ENCODE results near the gene RNF208. TPM values are rescaled to one million over a fixed set of nuclear protein-coding genes. Genes with fewer than 3 reads are reported as not detected.

RNF208 gene
- total and polyA plus RNA-seq, 9 of the 15 experiments (the other 6 are each of a cell fraction or from before 2014, with no cell fraction given), result 0.15 to 6.9 (median 0.50) TPM; not detected in 2

- TF ChIP-seq CREB5 (CRISPR knock-in tag; IDR thresholded peaks at IDR 0.05), result no peak
- 0 out of 2 replicates have a peak, but pooled peaks have one; percentile 44 for TF ChIP-seq JUND (IDR thresholded peaks at IDR 0.05; ENCODE audit: borderline replicate concordance, low read depth, low read length)
- TF ChIP-seq JUND (tag; IDR thresholded peaks at IDR 0.05; ENCODE audit: borderline replicate concordance, low read depth, low read length), result no peak
Observed at GRCh38 chr9:137205126-137206069, 16.6 kb downstream of the RNF208 start, which contains the start of the genes NDOR1 and TMEM203 (continued).

DNA sequence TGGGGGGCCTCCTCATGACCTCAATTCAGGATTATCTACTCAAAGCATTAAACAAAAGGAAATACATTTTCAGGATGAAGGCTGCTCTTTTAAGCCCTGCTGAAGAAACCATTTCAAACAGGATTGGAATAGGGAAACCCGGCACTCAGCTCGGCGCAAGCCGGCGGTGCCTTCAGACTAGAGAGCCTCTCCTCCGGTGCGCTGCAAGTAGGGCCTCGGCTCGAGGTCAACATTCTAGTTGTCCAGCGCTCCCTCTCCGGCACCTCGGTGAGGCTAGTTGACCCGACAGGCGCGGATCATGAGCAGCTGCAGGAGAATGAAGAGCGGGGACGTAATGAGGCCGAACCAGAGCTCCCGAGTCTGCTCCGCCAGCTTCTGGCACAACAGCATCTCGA lies 17.3 kb downstream of the RNF208 start:
- H3K36me3 ChIP-seq (ENCODE audit: control insufficient read depth, insufficient read depth, low read length), result peaks cover 37% of the 10 kb centered on the region; the same call in 2 of the 3 replicates
- H3K4me2 ChIP-seq (ENCODE audit: insufficient read depth, low read length), result peak overlapping the region; percentile 95
- H3K4me3 ChIP-seq, result peak overlapping the region; percentile 99
- WGBS (ENCODE audit: insufficient coverage, low coverage, missing lambda C conversion rate), result 3% methylated on average over 21 of the region's 21 CpGs
- DNase-seq (ENCODE audit: extremely low read depth in 1 of 4, low spot score in 3 of 4) (no peak), FAIRE-seq (no peak), ATAC-seq (no peak)
- peaks cover 28 to 64% of the 10 kb centered on the region in 2 experiments for H3K4me1 ChIP-seq (replicated peaks in 1 of 2; ENCODE audit: control insufficient read depth in 2 of 2, insufficient read depth in 2 of 2, low read length in 2 of 2)
- H3K9me3 ChIP-seq (replicated peaks; ENCODE audit: control insufficient read depth, insufficient read depth, low read depth, low read length), result no peaks in the 10 kb centered on the region
- peak overlapping the region; percentile 88 for H3K27ac ChIP-seq (ENCODE audit: extremely low read depth, low read depth, low read length)
- H3K9me1 ChIP-seq (ENCODE audit: control insufficient read depth, insufficient read depth, low read length), result peaks cover 3% of the 10 kb centered on the region
- in situ Hi-C loops (cut with MboI) (no loop called here), intact Hi-C loops (cut with micrococcal nuclease) (no loop called here)
- TF ChIP-seq, protein P1, sequence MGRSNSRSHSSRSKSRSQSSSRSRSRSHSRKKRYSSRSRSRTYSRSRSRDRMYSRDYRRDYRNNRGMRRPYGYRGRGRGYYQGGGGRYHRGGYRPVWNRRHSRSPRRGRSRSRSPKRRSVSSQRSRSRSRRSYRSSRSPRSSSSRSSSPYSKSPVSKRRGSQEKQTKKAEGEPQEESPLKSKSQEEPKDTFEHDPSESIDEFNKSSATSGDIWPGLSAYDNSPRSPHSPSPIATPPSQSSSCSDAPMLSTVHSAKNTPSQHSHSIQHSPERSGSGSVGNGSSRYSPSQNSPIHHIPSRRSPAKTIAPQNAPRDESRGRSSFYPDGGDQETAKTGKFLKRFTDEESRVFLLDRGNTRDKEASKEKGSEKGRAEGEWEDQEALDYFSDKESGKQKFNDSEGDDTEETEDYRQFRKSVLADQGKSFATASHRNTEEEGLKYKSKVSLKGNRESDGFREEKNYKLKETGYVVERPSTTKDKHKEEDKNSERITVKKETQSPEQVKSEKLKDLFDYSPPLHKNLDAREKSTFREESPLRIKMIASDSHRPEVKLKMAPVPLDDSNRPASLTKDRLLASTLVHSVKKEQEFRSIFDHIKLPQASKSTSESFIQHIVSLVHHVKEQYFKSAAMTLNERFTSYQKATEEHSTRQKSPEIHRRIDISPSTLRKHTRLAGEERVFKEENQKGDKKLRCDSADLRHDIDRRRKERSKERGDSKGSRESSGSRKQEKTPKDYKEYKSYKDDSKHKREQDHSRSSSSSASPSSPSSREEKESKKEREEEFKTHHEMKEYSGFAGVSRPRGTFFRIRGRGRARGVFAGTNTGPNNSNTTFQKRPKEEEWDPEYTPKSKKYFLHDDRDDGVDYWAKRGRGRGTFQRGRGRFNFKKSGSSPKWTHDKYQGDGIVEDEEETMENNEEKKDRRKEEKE (IDR thresholded peaks at IDR 0.05; ENCODE audit: borderline replicate concordance in 1 of 2, control insufficient read depth in 1 of 2, low read depth in 2 of 2, low read length in 1 of 2), result no peak
- TF ChIP-seq CHD4 (IDR thresholded peaks at IDR 0.05; ENCODE audit: insufficient read depth, insufficient replicate concordance, low read depth, low read length, poor library complexity, severe bottlenecking), result no peak
- TF ChIP-seq, protein P2, sequence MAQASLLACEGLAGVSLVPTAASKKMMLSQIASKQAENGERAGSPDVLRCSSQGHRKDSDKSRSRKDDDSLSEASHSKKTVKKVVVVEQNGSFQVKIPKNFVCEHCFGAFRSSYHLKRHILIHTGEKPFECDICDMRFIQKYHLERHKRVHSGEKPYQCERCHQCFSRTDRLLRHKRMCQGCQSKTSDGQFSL (CRISPR knock-in tag; IDR thresholded peaks at IDR 0.05), result 0 out of 2 replicates have a peak, but pooled peaks have one; percentile 33
- TF ChIP-seq, protein P2 (tag; IDR thresholded peaks at IDR 0.05), result no peak
- TF ChIP-seq, protein P3, sequence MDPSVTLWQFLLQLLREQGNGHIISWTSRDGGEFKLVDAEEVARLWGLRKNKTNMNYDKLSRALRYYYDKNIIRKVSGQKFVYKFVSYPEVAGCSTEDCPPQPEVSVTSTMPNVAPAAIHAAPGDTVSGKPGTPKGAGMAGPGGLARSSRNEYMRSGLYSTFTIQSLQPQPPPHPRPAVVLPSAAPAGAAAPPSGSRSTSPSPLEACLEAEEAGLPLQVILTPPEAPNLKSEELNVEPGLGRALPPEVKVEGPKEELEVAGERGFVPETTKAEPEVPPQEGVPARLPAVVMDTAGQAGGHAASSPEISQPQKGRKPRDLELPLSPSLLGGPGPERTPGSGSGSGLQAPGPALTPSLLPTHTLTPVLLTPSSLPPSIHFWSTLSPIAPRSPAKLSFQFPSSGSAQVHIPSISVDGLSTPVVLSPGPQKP (CRISPR knock-in tag; IDR thresholded peaks at IDR 0.05), result no peak
- ChIA-PET CTCF (ENCODE audit: low intra/inter-chr PET ratio) (no interaction called here), POLR2A (interaction anchor here (0.7 to 5.7 kb wide), 6 partner anchors 8 to 118 kb away, joined by 3 to 56 read pairs (median 4); partner anchors contain the start of genes ANAPC2, MAN1B1 and SSNA1)
- H4K20me1 ChIP-seq (replicated peaks; ENCODE audit: control insufficient read depth, insufficient read depth, low read length), result no peaks in the 10 kb centered on the region; the same call in 1 of the 2 replicates
- H3K27me3 ChIP-seq (ENCODE audit: control insufficient read depth in 2 of 2, insufficient read depth in 2 of 2, low read length in 2 of 2), result no peaks in the 10 kb centered on the region
- peaks cover 61% of the 10 kb centered on the region for H3K79me2 ChIP-seq (ENCODE audit: control insufficient read depth, insufficient read depth, low read length)
- peak overlapping the region; percentile 77; the same call in 1 of the 2 replicates for H2AFZ ChIP-seq (ENCODE audit: low read depth, low read length)
- no TSS peak for BruUV-seq (replicated peaks)
- peak overlapping the region; percentile 92 to 98 for H3K9ac ChIP-seq (ENCODE audit: insufficient read depth in 1 of 2, low read depth in 2 of 2, low read length in 2 of 2)

All from K562 (cell line).